SK-N-SH (cell line): Measurements from ENCODE around the gene PPP5C.
"Not testable (repeated sequence)": the region's sequence is repeated elsewhere in the genome, so short reads cannot be mapped to it uniquely, and the experiment has no call there.

Experiments
- CTCF ChIP-seq: fragments of 200-600 bp; sonication (generic); IDR thresholded peaks from 2 replicates; pipeline ENCODE4 v1.6.1; 2017; ENCODE audit warnings: antibody characterized with exemption, mild to moderate bottlenecking, moderate library complexity
- MAX ChIP-seq: IDR thresholded peaks from 2 replicates; pipeline ENCODE4 v1.4.0; 2012; ENCODE audit warnings: low read depth
- NRF1 ChIP-seq: IDR thresholded peaks from 2 replicates; pipeline ENCODE4 v1.6.1; 2012; ENCODE audit warnings: low read depth, mild to moderate bottlenecking, low read length

- TF ChIP-seq CTCF, NRF1, MAX: not testable (repeated sequence)
Observed at GRCh38 chr19:46435689-46436088, 88.8 kb downstream of the PPP5C start.
